HG03280 (cell line): Measurements from ENCODE around the gene P2RX1.

ENCODE experiments used
- ATAC-seq: cut with Tn5 transposase; IDR thresholded peaks from one replicate; pipeline ENCODE4 v1.9.1; 2021; ENCODE audit warnings: mild to moderate bottlenecking, moderate library complexity; ENCODE audit not compliant: unreplicated experiment

P2RX1 gene

DNA sequence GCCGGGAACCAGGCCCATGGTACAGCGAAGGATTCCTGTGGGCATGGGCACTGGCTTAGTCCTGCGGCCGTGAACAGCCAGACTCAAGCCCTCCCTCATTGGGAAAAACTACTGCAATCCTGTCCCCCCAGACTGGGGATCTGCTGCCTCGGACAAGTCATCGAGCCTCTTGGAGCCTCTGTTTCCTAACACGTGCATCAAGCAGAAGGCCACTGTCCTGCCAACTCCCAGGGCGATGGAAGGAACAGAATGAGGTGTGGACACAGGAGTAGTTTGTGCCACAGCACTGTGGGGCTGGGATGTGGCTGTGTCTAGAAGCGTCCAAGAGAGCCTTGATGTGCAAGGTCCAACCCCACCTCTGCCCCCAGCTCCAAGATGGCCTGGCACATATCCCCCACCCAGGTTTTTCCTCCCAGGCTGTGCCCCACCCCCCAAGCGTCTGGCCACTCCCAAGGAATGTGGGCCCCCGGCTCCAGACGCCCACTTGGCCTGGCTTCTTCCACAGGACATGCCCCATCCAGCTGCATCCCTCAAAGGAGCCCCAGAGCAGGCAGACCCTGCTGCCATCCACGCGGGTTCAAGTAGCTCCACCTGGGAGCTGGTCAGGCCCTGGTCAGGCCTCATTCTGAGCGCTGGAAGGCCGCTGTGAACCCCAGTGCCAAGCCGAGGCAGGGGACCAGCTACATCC, 26.8 kb downstream of the P2RX1 start:
- ATAC-seq = no peak

DNA sequence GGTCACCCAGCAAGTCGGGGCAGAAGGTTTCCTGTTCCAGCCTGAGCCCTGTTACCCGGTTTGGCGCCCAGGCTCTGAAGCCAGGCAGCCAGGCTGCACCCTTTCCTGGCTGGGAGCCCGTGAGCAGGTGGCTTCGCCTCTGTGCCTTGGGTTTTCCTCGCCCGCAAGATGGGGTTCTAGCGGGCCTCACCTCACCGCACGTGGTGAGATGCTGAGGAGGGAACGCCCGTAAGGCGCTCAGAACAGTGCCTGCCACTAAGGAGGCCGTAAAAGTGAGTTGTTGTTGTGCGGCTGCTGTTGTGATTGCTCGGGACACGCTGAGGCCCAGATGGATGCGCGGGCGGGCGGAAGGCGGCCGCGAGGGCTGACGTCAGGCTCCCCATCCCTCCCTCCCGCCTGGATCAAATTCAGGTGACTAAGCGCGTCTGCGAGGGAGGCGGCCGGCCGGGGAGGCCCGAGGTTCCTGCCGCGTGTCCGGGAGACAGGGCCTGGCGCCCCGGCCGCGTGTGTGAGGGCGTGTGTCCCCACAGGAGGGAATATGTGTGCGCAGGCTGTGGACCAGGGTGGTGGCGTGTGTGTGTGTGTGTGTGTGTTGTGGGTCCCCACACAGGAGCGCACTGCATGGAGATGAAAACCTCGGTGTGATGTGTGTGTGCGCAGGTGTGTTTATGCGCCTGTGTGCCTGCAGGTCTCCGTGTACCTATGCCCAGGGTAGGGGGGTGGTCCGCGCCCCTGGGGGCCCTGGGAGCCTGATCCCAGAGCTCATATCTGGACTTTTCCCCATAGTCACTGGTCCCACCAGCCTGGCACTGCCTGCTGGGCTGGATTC, 27.7 kb downstream of the P2RX1 start:
- no peak for ATAC-seq

DNA sequence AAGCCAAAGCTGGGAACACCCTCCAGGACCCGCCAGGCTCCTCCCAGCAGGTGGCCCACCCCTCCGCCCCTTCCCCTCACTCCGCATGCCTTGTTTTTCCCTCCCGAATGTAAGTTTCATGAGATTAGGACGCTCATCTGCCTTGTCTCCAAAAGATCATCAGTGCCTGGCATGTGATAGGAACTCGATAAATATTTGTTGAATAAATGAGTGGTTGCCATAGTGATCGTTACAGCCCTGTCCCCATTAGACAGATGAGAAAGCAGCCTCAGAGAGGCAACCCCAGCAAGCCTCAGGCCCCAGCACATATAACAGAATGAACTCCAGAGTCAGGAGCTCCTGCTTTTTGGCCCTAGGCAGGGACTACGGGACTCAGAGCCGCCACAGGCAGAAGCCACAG, 28.5 kb downstream of the P2RX1 start:
- ATAC-seq = no peak

DNA sequence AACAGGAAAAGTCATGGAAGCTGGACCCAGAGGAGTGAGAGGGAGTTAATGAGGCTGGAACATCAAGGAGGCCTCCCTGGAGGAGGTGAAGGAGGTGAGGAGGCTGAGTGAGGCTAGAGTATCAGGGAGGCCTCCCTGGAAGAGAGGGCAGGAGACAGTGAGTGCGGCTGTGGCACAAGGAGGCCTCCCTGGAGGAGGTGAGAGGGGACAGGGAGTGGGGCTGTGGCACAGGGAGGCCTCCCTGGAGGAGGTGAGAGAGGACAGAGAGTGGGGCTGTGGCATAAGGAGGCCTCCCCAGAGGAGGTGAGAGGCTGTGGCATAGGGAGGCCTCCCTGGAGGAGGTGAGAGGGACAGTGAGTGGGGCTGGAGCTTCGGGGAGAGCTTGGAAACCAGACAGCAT, 28.9 kb downstream of the P2RX1 start:
- no peak for ATAC-seq

DNA sequence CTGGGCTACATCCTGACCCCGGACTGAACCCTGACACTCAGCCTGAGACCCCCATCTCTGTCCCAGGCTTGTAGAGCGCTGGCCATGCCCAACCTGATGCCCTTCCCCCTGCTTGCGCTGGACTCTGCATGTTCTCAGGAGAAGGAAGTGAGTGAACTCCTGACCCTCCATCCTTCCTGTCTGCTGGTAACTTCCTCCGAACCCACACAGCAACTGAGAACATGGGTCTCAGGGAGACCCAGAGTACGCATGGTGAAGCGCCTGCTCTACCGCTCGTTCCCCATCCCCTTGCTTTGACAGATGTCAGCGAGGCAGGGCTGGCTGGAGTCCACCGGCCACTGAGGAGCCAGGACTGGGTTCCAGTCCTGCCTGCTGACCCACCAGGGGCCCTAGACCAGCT, 29.5 kb downstream of the P2RX1 start:
- ATAC-seq = no peak

DNA sequence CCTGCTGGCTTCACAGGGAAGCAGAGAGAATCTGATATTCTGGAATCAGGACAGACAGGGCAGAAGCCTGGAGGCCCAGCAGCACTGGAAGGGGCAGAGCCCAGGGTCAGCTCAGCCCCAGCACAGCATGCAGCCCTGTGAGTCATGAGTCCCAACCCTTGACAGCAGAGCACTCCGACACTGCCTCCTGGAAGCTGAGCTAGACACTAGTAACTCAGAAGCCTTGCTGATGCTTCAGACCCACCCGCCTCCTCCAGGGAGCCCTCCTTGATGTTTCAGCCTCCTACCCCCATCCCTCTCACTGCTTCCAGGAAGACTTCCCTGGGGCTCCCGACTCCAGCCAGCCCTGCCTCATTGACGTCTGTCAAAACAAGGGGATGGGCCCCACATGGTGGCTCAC, 30.3 kb downstream of the P2RX1 start:
- no peak for ATAC-seq

DNA sequence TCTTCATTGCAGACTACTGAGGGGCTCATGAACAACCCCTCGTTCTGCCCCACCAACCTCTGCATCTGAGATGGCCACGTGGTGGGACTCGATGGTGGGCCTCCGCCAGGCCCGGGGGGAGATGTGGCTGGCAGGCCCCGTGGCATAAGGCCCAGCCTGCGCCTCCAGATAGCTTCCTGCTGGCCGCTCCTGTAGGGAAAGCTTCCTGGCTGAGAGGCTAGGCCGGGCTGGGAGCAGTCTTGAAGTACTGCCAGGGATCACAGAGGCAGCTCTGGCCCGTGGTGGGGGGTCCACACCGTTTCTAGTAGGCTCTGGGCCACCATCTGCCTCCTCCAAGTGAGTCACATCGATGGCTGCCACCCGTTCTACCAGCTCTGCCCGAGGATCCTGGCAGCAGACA, 31.0 kb downstream of the P2RX1 start:
- ATAC-seq = no peak

DNA sequence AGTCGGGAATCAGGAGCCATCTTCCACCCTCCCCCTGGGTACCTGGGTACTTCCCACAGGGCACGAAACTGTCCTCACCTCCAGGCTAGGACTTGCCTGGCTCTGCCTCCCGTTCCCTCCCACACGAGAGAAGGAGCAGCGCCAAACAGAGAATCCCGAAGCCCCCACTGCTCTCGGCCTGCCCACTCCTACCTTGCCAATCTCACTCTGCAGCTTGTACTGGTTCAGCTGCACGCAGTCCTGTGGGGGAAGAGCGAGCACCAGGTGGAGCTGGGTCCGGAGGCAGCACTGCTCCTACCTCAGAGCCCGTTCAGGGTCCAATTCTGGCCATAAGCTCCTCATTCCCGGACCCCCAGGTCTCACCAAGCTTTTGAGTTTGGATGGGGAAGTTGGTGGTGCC, 32.1 kb downstream of the P2RX1 start:
- ATAC-seq = no peak

DNA sequence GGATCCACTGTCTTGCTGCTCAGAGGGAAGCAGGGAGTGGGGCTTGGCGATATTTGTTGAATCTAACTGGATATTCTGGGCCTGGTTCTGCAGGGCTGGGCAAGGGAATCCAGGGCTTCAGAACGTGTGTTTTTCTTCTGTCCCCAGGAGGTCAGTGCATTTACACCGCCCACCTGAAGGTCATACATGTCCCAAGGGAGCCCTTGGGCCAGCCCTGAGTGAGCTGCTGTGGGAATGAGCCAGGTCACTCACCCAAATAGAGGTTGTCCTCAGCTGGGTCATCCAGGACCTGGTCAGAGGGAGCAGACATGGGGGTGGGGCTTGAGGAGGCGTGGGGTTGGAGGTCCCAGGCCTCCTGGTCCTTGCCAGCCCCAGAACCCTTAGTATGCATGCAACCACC, 34.0 kb downstream of the P2RX1 start:
- ATAC-seq = no peak

DNA sequence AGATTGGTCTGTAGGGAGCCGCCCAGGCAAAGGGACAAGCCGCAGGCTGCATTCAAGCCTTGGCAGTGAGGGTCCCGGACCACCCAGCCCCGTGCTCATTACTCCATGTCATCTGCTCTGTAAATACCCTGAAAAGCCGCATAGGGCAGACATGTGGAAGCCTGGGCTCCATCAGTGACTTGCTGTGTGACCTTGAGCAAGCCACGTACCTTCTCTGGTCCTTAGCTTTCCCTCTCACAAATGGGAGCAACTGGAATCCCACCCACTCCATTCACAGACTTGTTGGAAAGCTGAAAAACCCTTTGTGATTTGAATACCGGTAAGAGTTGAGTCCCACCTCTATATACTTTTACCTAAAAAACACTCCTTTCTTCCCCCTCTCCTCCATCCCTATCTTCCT, 35.3 kb downstream of the P2RX1 start:
- no peak for ATAC-seq

DNA sequence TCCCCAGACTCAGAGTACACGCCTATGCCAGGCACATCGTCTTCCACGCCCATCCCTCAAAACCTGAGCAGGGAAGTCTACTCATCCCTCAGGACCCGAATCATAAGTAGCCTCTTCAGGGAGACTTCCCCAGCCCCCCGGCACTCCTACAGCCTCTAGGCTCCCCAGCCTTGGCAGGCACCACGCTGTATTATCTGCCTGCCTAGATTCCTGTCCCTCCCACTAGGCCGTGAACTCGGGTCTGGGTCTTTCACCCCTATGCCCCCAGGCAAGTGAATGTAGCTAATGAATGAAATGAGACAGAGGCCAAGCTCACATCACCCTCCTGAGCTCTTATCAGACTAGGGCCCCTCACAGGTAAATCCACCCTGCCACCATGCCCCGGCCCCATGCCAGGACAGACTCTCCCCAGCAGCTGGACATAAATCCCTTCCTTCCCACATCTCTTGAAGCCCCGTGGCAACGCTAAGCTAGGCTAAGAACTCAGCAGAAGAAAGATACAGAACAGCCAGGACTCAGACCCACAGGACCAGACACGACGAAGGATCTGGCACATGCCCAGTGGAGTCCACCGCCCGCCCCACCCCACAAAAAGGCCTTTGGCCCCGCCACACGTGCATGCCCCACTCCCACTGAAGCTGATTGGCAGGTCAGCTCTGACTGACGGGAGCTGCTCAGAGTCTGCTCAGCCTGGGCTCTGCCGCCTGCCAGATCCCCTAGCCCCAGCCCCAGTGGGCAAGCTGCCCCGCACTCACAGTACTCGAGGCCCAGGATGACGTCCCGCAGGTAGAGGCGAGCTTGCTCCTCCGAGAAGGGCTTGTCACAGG, 36.5 kb downstream of the P2RX1 start:
- no peak for ATAC-seq

DNA sequence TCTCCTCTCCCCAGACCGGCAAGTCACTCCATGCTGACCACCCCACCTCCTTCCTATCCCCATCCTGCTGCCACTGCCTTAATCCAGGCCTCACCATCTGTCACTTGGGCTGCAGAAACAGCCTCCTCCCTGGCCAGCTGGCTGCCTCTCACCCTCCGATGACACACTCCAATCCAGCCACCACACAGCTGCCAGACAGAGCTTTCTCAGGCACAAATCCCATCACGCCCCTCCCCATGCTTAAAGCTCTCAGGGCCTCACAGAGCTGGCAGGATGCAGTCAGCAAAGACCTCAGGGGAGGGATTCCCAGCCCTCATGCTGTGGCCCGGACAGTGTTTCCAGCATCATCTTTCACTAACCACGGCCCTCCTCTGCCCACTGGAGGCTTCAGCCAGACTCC, 37.1 kb downstream of the P2RX1 start:
- ATAC-seq = no peak

DNA sequence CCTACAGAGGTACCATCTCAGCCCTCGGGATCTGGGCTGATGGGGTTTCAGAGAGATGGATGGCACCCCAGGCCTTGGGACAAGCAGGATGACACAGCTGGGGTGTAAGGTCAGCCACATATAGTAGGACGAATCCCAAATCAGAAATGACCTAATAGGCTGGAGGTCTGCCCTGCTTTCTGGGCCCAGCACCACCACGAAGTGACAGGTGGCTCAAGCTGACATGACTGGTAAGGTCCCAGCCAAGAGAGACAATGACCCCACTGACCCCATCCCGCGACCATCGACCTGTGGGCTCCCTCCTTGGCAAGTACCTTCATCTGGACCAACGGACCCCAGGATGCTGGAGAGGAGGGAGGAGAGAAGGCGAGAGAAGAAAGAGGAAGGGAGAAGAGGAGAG, 39.0 kb downstream of the P2RX1 start:
- no peak for ATAC-seq

DNA sequence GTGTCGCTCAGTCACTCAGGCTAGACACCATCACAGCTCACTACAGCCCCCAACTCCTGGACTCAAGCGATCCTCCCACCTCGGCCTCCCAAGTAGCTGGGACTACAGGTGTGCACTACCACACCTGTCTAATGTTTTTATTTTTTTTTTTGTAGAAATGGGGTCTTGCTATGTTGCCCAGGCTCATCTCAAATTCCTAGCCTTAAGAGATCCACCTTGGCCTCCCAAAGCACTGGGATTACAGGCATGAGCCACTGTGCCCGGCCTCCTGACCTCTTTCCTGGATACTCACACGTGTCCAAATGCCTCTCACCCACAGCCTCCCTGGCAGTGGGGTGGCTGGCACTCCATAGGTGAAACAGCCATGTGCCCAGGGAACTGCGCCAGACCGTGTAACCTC, 40.9 kb downstream of the P2RX1 start:
- ATAC-seq = no peak

DNA sequence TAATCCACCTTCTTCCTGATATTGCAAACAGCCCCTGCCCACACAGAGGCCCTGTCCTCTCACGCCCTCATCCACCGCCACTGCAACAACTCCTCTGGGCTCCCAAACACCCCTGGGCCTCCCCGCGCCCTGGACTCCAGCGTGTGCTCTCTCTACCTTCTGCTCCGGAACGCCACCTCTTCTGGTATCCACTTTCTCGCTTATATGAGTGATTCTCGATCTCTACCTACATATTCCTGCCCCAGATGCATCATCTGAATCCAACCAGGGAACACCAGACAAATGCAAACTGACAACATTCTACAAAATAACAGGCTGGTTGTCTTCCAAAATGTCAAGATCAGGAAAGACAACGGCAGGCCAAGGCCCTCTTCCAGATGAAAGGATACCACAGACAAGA, 42.4 kb downstream of the P2RX1 start:
- ATAC-seq = no peak

DNA sequence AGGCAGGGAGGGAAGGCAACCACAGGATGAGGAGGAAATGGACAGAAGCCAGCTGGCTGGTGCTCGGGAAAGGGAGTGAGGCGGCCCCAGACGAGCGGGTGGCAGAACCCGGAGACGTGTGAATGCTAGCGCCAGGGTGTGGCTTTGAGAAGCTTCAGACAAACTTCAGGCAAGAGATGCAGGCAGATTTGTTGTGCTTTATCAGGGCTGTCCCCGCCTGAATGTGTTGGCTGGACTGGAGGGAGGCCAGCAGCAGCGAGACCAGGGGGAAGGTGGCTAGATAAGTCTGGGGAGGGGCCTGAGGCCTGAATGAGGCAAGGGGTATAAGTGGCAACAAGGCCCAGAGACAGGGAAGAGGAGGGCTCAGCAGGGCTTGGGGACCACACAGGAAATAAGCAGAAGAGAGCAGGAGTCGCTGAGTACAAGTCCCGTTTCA, 45.4 kb downstream of the P2RX1 start:
- ATAC-seq = no peak

DNA sequence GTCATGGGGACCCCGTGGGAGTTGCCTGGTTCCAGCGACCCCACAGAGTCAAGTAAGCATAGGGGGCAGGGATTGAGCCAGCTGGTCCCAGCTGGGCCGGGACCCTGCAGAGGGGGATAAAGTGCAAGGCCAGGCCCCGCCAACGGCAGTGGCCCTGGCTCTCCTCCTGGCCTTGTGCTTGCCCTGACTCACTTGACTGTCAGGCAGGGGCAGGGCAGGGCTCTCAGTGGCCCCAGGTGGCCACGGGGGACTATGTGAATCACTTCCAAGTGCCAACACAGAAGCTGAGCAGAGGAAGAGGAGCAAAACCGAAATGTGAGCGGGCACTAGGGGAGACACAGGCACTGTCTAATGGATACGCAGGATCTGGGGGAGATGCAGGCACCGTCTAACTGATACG, 48.7 kb downstream of the P2RX1 start:
- ATAC-seq = no peak

DNA sequence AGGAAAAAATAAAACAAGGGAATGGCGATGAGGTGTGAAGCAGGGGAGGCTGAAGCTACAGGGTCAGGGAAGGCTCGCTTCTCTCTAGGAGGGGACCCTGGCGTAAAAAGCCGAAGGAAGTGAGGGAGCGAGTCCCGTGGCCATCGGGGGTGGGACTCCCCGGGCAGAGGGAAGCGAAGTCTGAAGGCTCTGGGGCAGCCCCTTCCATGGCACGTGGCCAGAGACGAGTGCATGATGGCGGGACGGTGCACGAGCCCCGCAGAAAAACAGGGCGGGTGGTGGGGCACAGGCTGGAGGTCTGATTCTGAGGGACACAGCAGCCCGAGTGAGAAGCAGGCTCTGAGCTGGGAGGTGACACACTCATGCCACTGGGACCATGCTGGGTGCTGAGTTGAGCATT, 49.2 kb downstream of the P2RX1 start:
- ATAC-seq = no peak

DNA sequence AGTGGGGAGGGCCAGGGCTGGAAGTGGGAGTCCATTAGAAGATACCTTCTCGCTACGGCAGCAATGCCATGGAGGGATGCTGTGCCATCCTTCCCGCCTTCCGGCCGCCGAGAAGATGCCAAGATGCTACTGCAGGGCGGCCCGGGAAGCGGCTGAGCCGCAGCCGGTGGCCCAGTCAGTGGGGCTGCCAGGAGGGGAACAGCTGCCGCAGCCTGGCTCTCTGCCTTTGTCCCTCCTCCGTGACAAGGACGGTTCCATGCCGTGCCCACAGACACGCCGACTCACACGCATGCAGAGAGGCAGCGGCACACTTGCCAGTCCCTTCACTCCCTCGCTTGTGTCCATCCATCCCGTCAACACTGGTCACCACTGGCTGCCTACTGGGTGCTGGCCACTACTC, 50.0 kb downstream of the P2RX1 start:
- ATAC-seq = no peak

DNA sequence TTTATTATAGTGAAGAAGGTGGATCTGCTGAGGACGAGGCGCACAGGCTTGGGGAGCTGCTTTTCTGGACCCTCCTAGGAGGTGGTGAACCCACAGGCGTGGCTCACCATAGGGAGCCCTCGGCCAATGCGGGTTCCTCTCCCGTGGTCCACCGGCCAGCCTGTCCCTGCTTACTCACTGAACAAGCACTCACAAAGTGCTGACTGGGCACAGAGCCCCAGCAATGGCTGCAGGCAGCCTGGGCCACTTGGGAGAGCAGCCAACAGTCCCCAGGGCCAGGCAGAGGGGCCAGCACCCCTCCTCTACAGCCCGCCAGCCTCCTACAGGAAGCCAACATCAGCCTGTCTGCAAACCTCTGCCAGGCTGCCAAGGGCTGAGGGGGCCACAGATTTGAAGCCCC, 51.1 kb downstream of the P2RX1 start:
- no peak for ATAC-seq

DNA sequence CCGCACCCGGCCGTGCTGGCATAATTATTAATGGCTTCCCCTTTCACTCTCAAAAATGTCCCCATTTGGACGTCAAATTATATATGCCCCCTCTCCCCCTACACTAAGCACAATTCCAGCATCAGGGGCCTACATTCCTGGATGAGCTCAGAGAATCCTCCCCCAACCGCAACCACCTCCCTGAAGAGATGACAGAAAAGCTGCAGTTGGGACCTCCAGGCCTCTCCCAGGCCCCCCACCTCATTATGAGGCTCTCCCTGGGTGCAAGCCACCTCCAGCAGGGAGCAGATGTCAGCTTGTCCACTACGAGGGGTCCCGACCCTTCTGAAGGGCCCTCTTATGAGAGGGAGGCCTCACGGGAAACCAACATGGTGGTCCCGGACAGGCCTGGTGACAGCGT, 51.7 kb downstream of the P2RX1 start:
- no peak for ATAC-seq
